ENCODE data around the gene LTBP1. TPM values are rescaled to one million over a fixed set of nuclear protein-coding genes. Genes with fewer than 3 reads are reported as not detected.
A peak's percentile ranks its signal among the peaks of the same experiment; 100 is the strongest.

The LTBP1 gene
- total and polyA plus RNA-seq, 2 experiments from 2014 or later = 157 to 211 TPM

GRCh38 chr2:33099989-33100388 lies 153.2 kb downstream of the LTBP1 start:
- H3K79me2 ChIP-seq (ENCODE audit: insufficient read depth) = no peaks in the 10 kb centered on the region
- no peaks in the 10 kb centered on the region for H3K27me3 ChIP-seq (replicated peaks; ENCODE audit: insufficient read depth)
- in situ Hi-C loops (cut with MboI) = no loop called here
- H3K9me2 ChIP-seq (ENCODE audit: insufficient read depth) = no peaks in the 10 kb centered on the region
- no peaks in the 10 kb centered on the region for H3K36me3 ChIP-seq (ENCODE audit: low read depth)
- no peaks in the 10 kb centered on the region for H3K9me3 ChIP-seq (ENCODE audit: low read depth)
- 96 to 99% methylated on average over 4 of the region's 4 CpGs for WGBS, 2 experiments (ENCODE audit: low coverage in 1 of 2, low lambda C conversion rate in 2 of 2, missing lambda C conversion rate in 2 of 2)
- no peak for DNase-seq
- H3K4me3 ChIP-seq = no peak overlapping the region
- peaks cover 13% of the 10 kb centered on the region for H3K4me1 ChIP-seq (ENCODE audit: insufficient read depth)
- no peaks in the 10 kb centered on the region for H4K20me1 ChIP-seq (ENCODE audit: insufficient read depth)
- no peak overlapping the region for H3K4me2 ChIP-seq (ENCODE audit: unreplicated experiment)
- TF ChIP-seq EZH2 (IDR thresholded peaks at IDR 0.05; ENCODE audit: insufficient read depth, poor library complexity, severe bottlenecking) (no peak), EZH2phosphoT487 (IDR thresholded peaks at IDR 0.05; ENCODE audit: insufficient read depth, low read depth) (no peak)
- no peak overlapping the region for H3K27ac ChIP-seq
- H3F3A ChIP-seq (ENCODE audit: insufficient read depth) = peaks cover 8% of the 10 kb centered on the region
- no peak overlapping the region for H3K9ac ChIP-seq
- H2AFZ ChIP-seq = no peak overlapping the region

- H3K27ac ChIP-seq = no peak overlapping the region
- H2AFZ ChIP-seq = no peak overlapping the region
- no peaks in the 10 kb centered on the region for H4K20me1 ChIP-seq (ENCODE audit: insufficient read depth)
- peaks cover 16% of the 10 kb centered on the region for H3K4me1 ChIP-seq (ENCODE audit: insufficient read depth)
- no peaks in the 10 kb centered on the region for H3K79me2 ChIP-seq (ENCODE audit: insufficient read depth)
- H3K9me3 ChIP-seq (ENCODE audit: low read depth) = no peaks in the 10 kb centered on the region
- H3F3A ChIP-seq (ENCODE audit: insufficient read depth) = peaks cover 8% of the 10 kb centered on the region
- no peaks in the 10 kb centered on the region for H3K9me2 ChIP-seq (ENCODE audit: insufficient read depth)
- no peaks in the 10 kb centered on the region for H3K27me3 ChIP-seq (replicated peaks; ENCODE audit: insufficient read depth)
- no peak overlapping the region for H3K9ac ChIP-seq
- no peak overlapping the region for H3K4me2 ChIP-seq (ENCODE audit: unreplicated experiment)
- no peaks in the 10 kb centered on the region for H3K36me3 ChIP-seq (ENCODE audit: low read depth)
- DNase-seq = no peak
- TF ChIP-seq EZH2phosphoT487 (IDR thresholded peaks at IDR 0.05; ENCODE audit: insufficient read depth, low read depth) = no peak
- no peak for TF ChIP-seq EZH2 (IDR thresholded peaks at IDR 0.05; ENCODE audit: insufficient read depth, poor library complexity, severe bottlenecking)
- no peak overlapping the region for H3K4me3 ChIP-seq
- in situ Hi-C loops (cut with MboI) = no loop called here
Measured at GRCh38 chr2:33100921-33101320, 154.2 kb downstream of the LTBP1 start.

- no peaks in the 10 kb centered on the region for H3K9me3 ChIP-seq (ENCODE audit: low read depth)
- peak overlapping the region; percentile 53 for H3K27ac ChIP-seq
- in situ Hi-C loops (cut with MboI) = no loop called here
- no peaks in the 10 kb centered on the region for H3K27me3 ChIP-seq (replicated peaks; ENCODE audit: insufficient read depth)
- peak overlapping the region; percentile 4 for H3K4me2 ChIP-seq (ENCODE audit: unreplicated experiment)
- no peaks in the 10 kb centered on the region for H3K79me2 ChIP-seq (ENCODE audit: insufficient read depth)
- peak overlapping the region; percentile 36 for H3K9ac ChIP-seq
- TF ChIP-seq EZH2 (IDR thresholded peaks at IDR 0.05; ENCODE audit: insufficient read depth, poor library complexity, severe bottlenecking) (no peak), EZH2phosphoT487 (IDR thresholded peaks at IDR 0.05; ENCODE audit: insufficient read depth, low read depth) (no peak)
- no peaks in the 10 kb centered on the region for H3K9me2 ChIP-seq (ENCODE audit: insufficient read depth)
- peak overlapping the region; percentile 46; the same call in 1 of the 2 replicates for H2AFZ ChIP-seq
- 26 to 32% methylated on average over 5 of the region's 5 CpGs for WGBS, 2 experiments (ENCODE audit: low coverage in 1 of 2, low lambda C conversion rate in 2 of 2, missing lambda C conversion rate in 2 of 2)
- peaks cover 33% of the 10 kb centered on the region for H3K4me1 ChIP-seq (ENCODE audit: insufficient read depth)
- no peak overlapping the region for H3K4me3 ChIP-seq
- H3K36me3 ChIP-seq (ENCODE audit: low read depth) = no peaks in the 10 kb centered on the region
- H4K20me1 ChIP-seq (ENCODE audit: insufficient read depth) = no peaks in the 10 kb centered on the region
- peaks cover 20% of the 10 kb centered on the region for H3F3A ChIP-seq (ENCODE audit: insufficient read depth)
- peak; percentile 71 for DNase-seq
Measured at GRCh38 chr2:33104052-33104623, 157.4 kb downstream of the LTBP1 start.

- peak overlapping the region; percentile 36 for H3K9ac ChIP-seq
- no peaks in the 10 kb centered on the region for H4K20me1 ChIP-seq (ENCODE audit: insufficient read depth)
- peak overlapping the region; percentile 4 for H3K4me2 ChIP-seq (ENCODE audit: unreplicated experiment)
- no peaks in the 10 kb centered on the region for H3K9me3 ChIP-seq (ENCODE audit: low read depth)
- H3K27ac ChIP-seq = peak overlapping the region; percentile 53
- no peaks in the 10 kb centered on the region for H3K36me3 ChIP-seq (ENCODE audit: low read depth)
- peak; percentile 74 for DNase-seq
- peaks cover 22% of the 10 kb centered on the region for H3F3A ChIP-seq (ENCODE audit: insufficient read depth)
- no peaks in the 10 kb centered on the region for H3K9me2 ChIP-seq (ENCODE audit: insufficient read depth)
- no peaks in the 10 kb centered on the region for H3K79me2 ChIP-seq (ENCODE audit: insufficient read depth)
- WGBS, 2 experiments (ENCODE audit: low coverage in 1 of 2, low lambda C conversion rate in 2 of 2, missing lambda C conversion rate in 2 of 2) = 37 to 42% methylated on average over 4 of the region's 4 CpGs
- peak overlapping the region; percentile 46; the same call in 1 of the 2 replicates for H2AFZ ChIP-seq
- H3K4me1 ChIP-seq (ENCODE audit: insufficient read depth) = peaks cover 35% of the 10 kb centered on the region
- in situ Hi-C loops (cut with MboI) = no loop called here
- H3K27me3 ChIP-seq (replicated peaks; ENCODE audit: insufficient read depth) = no peaks in the 10 kb centered on the region
- TF ChIP-seq EZH2 (IDR thresholded peaks at IDR 0.05; ENCODE audit: insufficient read depth, poor library complexity, severe bottlenecking) (no peak), EZH2phosphoT487 (IDR thresholded peaks at IDR 0.05; ENCODE audit: insufficient read depth, low read depth) (no peak)
- H3K4me3 ChIP-seq = no peak overlapping the region
Measured at GRCh38 chr2:33104726-33105125, 158.0 kb downstream of the LTBP1 start.

- Histone ChIP-seq H3F3A (ENCODE audit: insufficient read depth) (peaks cover 22% of the 10 kb centered on the region), H3K4me3 (no peak overlapping the region), H3K36me3 (ENCODE audit: low read depth) (no peaks in the 10 kb centered on the region), H4K20me1 (ENCODE audit: insufficient read depth) (no peaks in the 10 kb centered on the region), H2AFZ (no peak overlapping the region), H3K4me2 (ENCODE audit: unreplicated experiment) (no peak overlapping the region), H3K9ac (no peak overlapping the region), H3K27me3 (replicated peaks; ENCODE audit: insufficient read depth) (no peaks in the 10 kb centered on the region), H3K9me2 (ENCODE audit: insufficient read depth) (no peaks in the 10 kb centered on the region), H3K27ac (no peak overlapping the region), H3K79me2 (ENCODE audit: insufficient read depth) (no peaks in the 10 kb centered on the region), H3K9me3 (ENCODE audit: low read depth) (no peaks in the 10 kb centered on the region), H3K4me1 (ENCODE audit: insufficient read depth) (peaks cover 35% of the 10 kb centered on the region)
- DNase-seq = no peak
- in situ Hi-C loops (cut with MboI) = no loop called here
- TF ChIP-seq EZH2 (IDR thresholded peaks at IDR 0.05; ENCODE audit: insufficient read depth, poor library complexity, severe bottlenecking) = no peak
- no peak for TF ChIP-seq EZH2phosphoT487 (IDR thresholded peaks at IDR 0.05; ENCODE audit: insufficient read depth, low read depth)
Measured at GRCh38 chr2:33106115-33106514, 159.4 kb downstream of the LTBP1 start.
